ENCODE results near the gene TAC3.

TAC3 gene

GRCh38 chr12:57005980-57006808 lies 10.1 kb downstream of the TAC3 start, which contains the start of gene ZBTB39:
Gene ZBTB39, minus strand, starts transcription at chr12:57006546. Its CDS starts 1,629 bp downstream, at chr12:57004917.
- peak in 1 of 2 experiments; percentile 50 for DNase-seq (ENCODE audit: low read depth in 2 of 2)

DNA sequence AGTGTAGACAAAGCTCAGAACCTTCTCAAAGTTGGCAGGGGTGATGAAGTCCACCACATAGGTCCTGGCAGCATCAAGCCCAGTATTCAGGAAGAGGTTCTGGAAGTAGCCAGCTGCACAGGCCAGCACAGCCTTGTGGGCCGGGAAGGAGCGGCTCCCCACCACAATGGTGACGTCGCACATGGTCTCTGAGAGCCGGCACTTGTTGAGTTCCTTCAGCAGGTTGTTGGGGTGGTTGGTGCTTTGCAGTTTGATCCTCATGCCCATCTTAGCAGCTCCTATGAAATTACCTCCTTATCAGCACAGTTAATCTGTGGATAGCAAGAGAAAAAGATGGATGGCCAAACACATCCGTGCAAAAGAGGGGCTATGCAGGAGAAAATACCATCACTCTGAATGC lies 11.7 kb downstream of the TAC3 start:
- DNase-seq (ENCODE audit: low read depth in 2 of 2), result no peak

DNA sequence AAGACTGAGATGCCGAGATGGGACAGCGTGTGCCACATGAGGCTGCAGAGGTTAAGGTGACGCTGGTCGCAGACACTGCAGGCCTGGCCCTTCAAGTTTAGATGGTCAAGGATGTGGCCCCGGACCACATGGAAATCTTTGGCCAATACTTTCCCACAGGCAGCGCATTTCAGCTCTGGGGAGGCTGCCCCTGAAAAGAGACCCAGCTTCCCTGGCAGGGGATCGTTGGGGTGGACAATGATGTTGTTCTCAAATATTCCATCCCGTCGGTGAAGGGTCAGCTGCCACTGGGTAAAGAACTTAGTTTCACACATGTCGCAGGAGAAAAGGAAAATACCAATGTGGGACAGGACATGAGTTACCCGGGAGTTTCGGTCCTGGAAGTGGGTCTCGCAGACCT lies 12.9 kb downstream of the TAC3 start:
- DNase-seq (ENCODE audit: low read depth in 2 of 2), result no peak

DNA sequence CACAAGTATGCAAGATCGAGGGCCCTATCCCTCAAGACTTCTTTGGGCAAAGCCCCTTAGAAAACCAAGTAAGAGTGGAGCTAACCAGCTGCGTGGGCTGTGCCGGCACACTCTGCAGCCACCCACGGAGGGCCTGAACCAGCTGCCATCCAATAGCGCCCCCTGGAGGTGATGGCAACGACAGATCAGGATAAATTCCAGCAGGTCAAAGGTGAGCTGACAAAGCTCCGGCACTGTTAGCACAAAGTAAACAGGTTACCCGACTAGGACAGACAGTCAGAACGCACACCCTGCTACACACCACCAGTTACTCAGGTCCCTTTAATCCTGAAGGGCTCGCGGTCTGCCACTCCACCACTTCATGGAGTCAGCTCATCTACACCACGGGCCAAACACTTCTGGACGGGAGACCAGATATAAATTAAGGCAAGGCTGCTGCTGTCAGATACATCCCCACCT lies 14.9 kb downstream of the TAC3 start:
- peak; percentile 45 to 73 for DNase-seq (ENCODE audit: low read depth in 2 of 2)

DNA sequence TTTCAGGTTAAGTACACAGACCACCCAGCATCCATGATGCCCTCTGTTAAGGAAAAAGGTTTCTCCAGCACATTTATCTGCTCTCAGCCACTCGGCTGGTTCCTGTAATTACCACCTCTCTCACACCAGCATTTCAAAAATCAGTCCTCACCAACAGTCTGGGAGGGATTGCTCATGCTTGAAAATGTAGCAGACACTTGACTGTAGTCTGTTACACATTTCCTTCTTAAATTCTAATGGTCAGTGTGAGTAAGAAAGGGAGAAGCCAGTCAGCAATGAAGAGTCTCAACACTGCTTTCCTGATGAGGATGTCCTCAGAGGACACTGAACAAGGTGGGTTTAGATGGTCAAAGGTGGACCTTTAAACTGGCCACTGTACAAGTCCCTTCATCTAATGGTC lies 15.9 kb downstream of the TAC3 start:
- no peak for DNase-seq (ENCODE audit: low read depth in 2 of 2)

GRCh38 chr12:56999456-56999855 lies 16.9 kb downstream of the TAC3 start:
- no peak for DNase-seq (ENCODE audit: low read depth in 2 of 2)

DNA sequence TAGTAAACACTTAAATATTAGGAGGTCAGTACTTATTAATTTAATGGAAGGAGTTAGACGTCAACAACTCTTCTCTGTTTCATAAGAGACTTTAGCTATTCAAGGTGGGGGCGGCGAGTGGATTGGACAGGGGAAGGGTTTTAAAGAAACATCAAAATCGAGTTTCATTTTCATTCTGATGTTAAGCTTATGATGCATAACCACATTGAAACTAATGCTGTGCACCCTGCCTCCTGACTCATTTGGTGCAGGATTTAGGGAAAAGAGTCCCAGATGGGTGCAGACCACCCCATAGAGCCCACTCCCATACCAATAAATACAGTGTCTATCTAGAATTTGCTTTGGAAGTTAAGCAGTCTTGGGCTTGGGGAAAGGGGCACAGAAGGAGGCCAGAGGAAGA lies 17.3 kb downstream of the TAC3 start:
- DNase-seq (ENCODE audit: low read depth in 2 of 2), result peak in 1 of 2 experiments; percentile 52

DNA sequence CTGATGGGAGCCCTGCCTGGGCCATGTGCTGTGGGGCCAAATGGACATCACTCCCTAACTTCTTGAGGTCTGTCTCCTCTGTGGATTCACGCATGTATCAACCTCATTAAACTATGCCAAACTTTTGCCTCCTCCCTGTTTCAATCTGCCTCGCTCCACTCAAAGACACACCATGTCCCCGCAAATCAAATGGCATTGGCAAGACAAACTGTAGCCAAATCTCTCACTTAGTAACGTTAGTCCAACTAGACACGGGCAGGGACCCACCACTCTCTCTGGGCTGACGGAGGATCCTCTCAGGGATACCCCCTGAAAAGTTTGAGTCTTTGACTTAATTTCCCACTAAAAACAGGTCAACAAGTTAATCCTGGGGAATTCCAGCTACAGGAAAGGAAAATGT lies 18.0 kb downstream of the TAC3 start:
- no peak for DNase-seq (ENCODE audit: low read depth in 2 of 2)

DNA sequence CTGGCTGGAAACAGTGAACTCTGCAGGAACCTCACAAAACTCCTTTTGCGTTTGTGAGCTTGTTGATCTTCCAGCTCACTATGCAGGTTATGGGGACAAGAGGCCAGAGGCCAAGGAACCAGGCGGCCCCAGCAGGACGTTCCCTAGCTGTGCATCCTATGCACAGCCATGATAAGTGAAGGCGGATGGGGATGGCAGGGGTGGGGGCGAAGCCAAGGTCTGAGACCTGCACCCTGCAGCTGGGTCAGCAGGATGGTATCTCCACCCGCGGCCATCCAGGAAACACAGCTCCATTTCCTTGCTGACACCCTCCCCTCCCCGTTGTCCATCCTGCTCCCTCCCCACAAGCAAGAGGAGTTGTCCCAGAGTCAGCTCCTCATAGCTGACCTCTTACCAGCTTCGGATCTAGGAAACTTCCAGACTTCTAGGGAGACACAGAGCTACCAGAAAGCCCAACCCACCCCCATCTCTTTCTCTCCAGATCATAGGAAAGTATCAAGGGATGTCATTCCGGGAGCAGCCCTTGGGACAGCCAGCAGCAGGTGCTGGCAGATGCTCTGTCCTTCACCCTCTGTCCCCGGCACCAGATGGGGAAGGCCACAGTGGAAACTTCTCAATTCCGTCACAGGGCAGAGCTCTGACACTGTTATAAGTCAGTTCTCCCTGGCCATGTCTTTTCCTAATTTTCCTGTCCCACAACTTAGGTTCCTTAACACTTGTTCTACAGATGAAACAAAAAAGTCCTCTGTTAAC lies 19.4 kb downstream of the TAC3 start:
- DNase-seq (ENCODE audit: low read depth in 2 of 2), result no peak

DNA sequence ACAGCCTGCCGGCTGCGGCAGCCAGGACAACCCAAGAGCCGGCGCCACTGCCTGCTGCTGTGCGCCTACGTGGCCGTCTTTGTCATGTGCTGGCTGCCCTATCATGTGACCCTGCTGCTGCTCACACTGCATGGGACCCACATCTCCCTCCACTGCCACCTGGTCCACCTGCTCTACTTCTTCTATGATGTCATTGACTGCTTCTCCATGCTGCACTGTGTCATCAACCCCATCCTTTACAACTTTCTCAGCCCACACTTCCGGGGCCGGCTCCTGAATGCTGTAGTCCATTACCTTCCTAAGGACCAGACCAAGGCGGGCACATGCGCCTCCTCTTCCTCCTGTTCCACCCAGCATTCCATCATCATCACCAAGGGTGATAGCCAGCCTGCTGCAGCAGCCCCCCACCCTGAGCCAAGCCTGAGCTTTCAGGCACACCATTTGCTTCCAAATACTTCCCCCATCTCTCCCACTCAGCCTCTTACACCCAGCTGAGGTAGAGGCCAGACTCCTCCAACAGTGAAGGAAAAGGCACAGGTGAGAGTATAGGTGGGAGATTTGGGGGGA lies 20.3 kb downstream of the TAC3 start:
- no peak for DNase-seq (ENCODE audit: low read depth in 2 of 2)

DNA sequence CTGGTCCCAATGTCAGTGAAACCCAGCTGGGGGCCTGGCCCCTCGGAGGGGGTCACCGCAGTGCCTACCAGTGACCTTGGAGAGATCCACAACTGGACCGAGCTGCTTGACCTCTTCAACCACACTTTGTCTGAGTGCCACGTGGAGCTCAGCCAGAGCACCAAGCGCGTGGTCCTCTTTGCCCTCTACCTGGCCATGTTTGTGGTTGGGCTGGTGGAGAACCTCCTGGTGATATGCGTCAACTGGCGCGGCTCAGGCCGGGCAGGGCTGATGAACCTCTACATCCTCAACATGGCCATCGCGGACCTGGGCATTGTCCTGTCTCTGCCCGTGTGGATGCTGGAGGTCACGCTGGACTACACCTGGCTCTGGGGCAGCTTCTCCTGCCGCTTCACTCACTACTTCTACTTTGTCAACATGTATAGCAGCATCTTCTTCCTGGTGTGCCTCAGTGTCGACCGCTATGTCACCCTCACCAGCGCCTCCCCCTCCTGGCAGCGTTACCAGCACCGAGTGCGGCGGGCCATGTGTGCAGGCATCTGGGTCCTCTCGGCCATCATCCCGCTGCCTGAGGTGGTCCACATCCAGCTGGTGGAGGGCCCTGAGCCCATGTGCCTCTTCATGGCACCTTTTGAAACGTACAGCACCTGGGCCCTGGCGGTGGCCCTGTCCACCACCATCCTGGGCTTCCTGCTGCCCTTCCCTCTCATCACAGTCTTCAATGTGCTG lies 21.0 kb downstream of the TAC3 start:
- no peak for DNase-seq (ENCODE audit: low read depth in 2 of 2)

DNA sequence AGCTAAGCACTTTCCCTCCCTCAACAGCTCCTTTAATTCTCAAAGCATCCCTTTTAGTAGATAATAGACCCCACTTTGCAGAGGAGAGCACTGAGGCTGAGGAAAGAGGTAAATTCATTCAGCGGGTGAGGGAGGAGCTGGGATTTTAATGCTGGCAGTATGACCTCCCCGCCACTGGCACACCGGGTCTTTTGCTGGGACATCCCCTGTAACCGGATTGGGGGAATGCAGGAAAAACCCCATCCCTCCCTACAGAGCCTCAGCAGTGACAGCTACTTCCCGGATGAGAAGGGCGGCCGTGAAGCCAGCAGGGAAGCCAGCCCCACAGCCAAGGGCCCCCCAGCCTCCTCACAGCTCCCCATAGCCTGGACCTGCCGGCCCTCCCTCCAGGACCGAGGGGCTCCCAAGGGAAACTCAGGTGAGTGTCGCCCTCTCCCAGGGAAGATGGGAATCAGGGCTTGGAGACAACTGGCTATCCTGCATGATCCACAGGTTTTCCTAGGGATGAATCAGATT lies 22.0 kb downstream of the TAC3 start:
- DNase-seq (ENCODE audit: low read depth in 2 of 2), result no peak

DNA sequence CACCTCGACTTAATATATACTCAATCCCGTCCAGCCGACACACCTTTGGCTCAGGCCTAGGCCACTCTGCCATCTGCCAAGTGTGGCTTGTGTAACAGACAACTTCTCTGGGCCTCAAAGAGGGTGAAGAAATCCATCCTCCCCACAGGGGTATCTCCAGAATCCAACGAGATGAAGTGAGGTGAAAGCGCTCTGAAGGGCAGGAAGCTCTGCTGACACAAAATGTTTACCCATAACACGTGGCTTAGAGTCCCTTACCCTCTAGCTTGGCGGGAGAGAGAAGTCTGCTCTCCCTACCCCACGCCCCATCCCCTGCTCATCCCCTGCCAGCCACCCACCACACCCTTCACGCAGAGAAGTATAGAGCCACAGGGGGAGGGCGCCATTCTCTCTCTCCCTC lies 23.0 kb downstream of the TAC3 start:
- DNase-seq (ENCODE audit: low read depth in 2 of 2), result no peak

DNA sequence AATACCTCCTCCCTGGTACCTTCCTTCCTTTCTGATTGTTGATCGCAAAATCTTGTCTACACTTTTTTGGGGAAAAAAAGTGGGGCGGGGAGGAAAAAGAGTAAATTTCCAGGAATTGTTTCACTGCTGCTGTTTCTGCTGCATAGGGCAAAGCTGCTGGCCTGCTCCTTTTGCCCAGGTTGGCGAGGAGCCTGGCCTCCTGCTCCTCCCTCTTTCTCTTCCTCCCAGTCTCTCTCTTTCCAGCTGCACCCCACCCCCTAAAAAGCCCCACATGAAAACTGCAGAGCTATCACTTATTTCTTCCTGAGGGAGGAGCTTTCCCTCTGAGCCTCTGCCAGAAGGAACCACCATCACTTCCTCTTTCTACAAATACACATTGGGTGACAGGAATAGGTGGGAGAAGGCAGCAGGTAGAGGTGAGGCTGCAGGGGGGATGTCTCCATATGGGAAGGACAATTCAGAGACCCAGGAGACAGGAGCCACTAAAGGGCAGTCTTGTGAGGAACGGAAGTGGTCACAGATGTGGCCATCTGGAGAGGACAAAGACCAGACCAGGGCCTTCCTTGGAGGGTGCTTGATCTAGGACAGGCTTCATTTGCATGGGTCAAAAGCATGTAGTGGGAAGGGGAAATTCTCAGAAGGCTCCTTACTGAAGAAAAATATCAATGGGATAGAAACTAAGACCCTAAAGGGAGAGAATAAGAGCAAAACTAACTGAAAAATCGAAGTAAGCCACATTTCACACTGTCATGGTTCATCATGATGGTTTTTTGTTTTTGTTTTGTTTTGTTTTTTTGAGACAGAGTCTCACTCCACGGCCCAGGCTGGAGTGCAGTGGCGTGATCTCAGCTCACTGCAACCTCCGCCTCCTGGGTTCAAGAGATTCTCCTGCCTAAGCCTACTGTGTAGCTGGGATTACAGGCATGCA lies 24.7 kb downstream of the TAC3 start:
- DNase-seq (ENCODE audit: low read depth in 2 of 2), result no peak

- DNase-seq (ENCODE audit: low read depth in 2 of 2), result no peak
Measured at GRCh38 chr12:56990648-56991318, 25.5 kb downstream of the TAC3 start.

DNA sequence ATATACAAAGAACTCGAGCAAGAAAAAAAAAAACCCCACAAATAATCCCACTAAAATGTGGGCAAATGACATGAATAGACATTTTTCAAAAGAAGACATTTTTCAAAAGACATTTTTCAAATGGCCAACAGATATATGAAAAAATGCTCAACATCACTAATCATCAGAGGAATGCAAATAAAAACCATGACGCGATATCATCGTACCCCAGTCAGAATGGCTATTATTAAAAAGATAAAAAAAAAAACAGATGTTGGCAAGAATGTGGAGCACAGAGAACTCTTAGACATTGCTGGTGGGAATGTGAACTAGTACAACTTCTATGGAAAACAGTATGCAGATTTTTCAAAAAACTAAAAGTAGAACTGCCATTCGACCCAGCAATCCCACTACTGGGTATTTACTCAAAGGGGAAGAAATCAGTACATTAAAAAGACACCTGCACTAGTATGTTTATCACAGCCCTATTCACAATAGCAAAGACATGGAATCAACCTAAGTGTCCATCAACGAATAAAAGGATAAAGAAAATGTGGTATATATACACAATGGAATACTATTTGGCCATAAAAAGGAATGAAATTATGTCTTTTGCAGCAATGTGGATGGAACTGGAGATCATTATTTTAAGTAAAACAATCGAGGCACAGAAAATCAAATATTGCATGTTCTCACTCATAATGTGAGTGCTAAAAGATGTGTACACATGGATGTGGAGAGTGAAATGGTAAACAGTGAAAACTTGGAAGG lies 26.3 kb downstream of the TAC3 start:
- no peak for DNase-seq (ENCODE audit: low read depth in 2 of 2)

GRCh38 chr12:56988207-56988739 lies 28.1 kb downstream of the TAC3 start:
- DNase-seq (ENCODE audit: low read depth in 2 of 2), result no peak

DNA sequence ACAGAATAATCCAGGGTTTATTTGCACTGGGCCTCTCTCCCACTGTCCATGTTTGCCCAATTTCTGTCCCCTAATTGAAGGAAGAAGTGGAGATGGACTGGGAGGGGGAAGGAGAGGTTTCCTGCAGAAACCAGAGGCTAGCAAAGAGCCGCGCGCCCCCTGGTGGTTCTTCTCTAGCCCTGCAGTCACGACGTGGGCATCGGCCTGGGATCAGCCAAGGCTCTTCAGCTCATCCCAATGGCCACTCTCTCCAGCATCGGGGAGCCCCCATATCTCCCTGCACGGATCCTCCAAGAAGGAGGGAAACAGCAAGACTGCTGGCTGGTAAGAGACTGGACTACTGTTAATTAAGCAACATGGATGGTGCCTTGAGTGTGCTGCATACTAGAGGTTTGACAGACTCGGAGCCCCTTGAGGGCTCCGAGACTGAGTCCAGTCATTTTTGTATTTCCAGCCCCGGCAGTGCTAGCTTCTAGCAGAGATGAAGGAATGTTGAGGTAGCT lies 28.7 kb downstream of the TAC3 start:
- DNase-seq (ENCODE audit: low read depth in 2 of 2), result peak; percentile 48 to 72

DNA sequence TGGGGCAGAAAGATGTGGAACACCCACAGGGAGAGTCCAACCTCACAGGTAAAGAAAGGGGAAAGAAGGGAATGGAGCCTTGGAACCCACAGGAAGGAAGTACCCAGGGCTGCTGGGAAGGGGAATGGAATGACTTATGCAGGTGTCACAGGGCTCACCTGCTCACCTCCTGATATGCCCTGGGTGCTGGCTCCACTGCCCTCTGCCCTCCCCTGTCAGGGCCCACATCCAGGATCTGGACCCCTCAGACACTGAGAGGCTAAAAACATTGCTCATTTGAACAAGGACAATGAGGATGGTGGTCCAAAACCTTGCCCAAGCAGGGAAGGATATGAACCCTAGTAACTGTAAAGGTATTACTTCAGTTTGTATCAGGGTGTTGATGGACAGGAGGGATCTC lies 29.3 kb downstream of the TAC3 start:
- DNase-seq (ENCODE audit: low read depth in 2 of 2), result no peak
